GM18508 (cell line): Measurements from ENCODE around the gene PPID.
"Not testable (repeated sequence)": the region's sequence is repeated elsewhere in the genome, so short reads cannot be mapped to it uniquely, and the experiment has no call there.

Source experiments
- ATAC-seq: cut with Tn5 transposase; IDR thresholded peaks from one replicate; pipeline ENCODE4 v1.9.1; 2021; ENCODE audit warnings: moderate number of reproducible peaks; ENCODE audit not compliant: insufficient read depth, unreplicated experiment

Gene PPID

GRCh38 chr4:158739600-158739999 lies 16.4 kb upstream of the PPID start:
- ATAC-seq = no peak

- ATAC-seq = no peak
Measured at GRCh38 chr4:158738866-158739265, 15.7 kb upstream of the PPID start.

- ATAC-seq = peak; percentile 71
Measured at GRCh38 chr4:158729716-158730559, 6.7 kb upstream of the PPID start.

GRCh38 chr4:158728236-158728635 lies 5.0 kb upstream of the PPID start:
- ATAC-seq = no peak

- ATAC-seq = no peak
Measured at GRCh38 chr4:158726633-158727032, 3.4 kb upstream of the PPID start.

GRCh38 chr4:158724637-158725036 lies 1.4 kb upstream of the PPID start:
- ATAC-seq = no peak

- no peak for ATAC-seq
Measured at GRCh38 chr4:158722291-158722916, 792 bp downstream of the PPID start.

- ATAC-seq = no peak
Measured at GRCh38 chr4:158721680-158722079, 1.5 kb downstream of the PPID start.

- ATAC-seq = no peak
Measured at GRCh38 chr4:158715802-158716201, 7.4 kb downstream of the PPID start.

GRCh38 chr4:158714937-158715336 lies 8.3 kb downstream of the PPID start:
- no peak for ATAC-seq

- ATAC-seq = not testable (repeated sequence)
Measured at GRCh38 chr4:158712622-158713021, 10.6 kb downstream of the PPID start.

- ATAC-seq = no peak
Measured at GRCh38 chr4:158710814-158711213, 12.4 kb downstream of the PPID start.

- no peak for ATAC-seq
Measured at GRCh38 chr4:158704274-158704673, 18.9 kb downstream of the PPID start.

- ATAC-seq = no peak
Measured at GRCh38 chr4:158688813-158689212, 34.4 kb downstream of the PPID start.

GRCh38 chr4:158682066-158682465 lies 41.1 kb downstream of the PPID start:
- ATAC-seq = no peak

- ATAC-seq = no peak
Measured at GRCh38 chr4:158681629-158682028, 41.6 kb downstream of the PPID start.

- no peak for ATAC-seq
Measured at GRCh38 chr4:158678767-158679166, 44.4 kb downstream of the PPID start.

- no peak for ATAC-seq
Measured at GRCh38 chr4:158676076-158676475, 47.1 kb downstream of the PPID start.

- no peak for ATAC-seq
Measured at GRCh38 chr4:158673633-158674032, 49.6 kb downstream of the PPID start.

- peak; percentile 84 for ATAC-seq
Measured at GRCh38 chr4:158671915-158672806, 51.0 kb downstream of the PPID start, which contains the start of gene ETFDH. TSS of gene ETFDH (plus strand) at chr4:158672296. CDS start at chr4:158672457, 161 bp downstream.

GRCh38 chr4:158671665-158671914 lies 51.6 kb downstream of the PPID start, which contains the start of gene C4orf46:
TSS of gene C4orf46 (minus strand) at chr4:158671887. CDS start at chr4:158671801, 86 bp downstream.
- ATAC-seq = no peak
